DMS53 (cell line): ENCODE measurements around the gene RMI1.

ENCODE experiments used
- DNase-seq: peaks from one replicate; lab custom pipeline; 2025; lab: John Stamatoyannopoulos, UW

The RMI1 gene

DNA sequence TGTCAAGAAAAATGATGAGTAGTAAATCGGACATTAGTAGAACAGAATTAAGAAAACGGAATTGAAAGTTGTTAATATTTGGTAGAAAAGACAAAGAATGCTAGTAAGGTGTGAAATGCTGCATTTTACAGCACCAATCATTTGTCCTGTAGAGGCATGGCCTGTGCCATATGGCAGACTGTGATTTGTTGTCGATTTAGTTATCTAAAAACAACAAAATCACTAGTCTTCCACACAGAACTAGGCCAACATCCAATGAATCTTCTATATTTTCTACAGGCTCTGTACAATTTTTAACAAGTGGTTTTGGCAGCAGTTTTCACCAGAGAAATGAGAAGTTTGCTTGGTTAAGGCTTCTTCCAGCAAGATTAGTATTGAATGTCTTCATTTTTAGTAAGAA is 11.0 kb upstream of the RMI1 start:
- no peak for DNase-seq

DNA sequence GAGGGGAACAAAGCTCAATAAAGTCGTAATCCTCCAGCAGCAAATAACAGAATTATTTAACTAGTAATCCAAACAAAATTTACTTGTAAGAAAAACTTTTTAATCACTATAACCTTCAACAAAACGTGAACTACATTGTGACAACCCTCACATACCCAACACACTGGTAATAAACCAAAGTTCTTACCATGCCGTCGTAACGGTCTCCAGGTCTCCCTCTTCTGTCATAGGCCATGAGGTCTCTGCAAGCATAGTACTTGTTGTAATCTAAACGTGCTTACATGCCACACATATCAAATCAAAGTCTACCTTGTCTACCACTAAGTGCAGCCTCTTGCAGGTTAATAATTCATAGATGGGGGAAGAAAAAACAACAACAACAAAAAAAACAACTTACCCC is 9.1 kb upstream of the RMI1 start:
- DNase-seq, result no peak

DNA sequence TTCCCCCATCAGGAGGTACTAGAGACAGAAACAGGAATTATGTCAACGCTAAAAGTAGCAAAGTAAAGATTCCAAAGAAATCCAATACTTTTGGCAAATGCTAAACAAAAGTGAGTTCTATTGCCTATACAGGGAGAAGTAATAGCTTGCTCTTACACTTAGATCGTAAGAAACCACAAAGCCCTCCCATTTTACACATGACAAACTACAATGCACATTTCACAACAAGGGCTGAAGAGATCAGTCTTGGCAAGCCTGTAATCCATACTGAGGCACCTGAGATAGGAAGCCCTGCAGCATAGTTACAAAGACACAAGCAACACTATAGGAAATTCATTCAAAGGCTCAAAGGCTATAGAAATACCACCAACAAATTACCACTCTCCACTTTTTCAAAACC is 8.3 kb upstream of the RMI1 start:
- DNase-seq, result no peak

DNA sequence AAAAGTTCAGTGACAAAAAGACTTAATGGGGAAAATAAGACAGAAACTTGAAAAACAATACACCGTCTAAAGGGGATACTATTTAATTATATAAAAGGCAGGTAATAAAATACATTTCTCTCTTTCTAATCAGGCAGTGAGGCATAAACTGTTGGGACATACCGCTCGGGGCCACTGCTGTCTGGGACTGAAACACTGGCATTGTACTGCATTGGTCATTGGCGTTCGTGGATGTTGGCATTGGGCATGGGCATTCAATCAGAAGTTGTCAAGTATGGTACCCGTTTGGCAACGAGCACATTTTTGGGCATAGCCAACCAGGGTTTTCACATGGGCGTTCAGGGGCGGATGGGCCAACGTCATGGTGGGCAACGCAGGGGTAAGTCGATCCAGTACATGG is 5.3 kb upstream of the RMI1 start:
- no peak for DNase-seq

DNA sequence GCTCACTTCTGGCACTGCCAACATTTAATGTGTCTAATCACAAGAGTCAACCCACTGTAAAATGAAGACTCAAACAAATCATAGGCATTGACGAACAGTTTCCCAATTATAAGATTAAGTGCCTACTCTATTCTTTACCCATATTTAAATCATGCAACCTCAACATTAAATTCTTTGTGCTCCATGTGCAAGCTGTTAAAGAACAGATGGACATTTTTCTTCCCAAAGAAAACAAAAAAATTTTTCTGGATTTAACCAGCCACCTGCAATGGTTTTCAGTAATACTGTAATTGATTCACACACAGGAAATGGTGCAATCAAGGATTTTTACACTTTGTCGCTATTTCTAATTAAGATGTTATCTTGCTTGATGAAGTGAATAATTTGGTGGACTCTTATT is 4.2 kb upstream of the RMI1 start:
- DNase-seq, result no peak

DNA sequence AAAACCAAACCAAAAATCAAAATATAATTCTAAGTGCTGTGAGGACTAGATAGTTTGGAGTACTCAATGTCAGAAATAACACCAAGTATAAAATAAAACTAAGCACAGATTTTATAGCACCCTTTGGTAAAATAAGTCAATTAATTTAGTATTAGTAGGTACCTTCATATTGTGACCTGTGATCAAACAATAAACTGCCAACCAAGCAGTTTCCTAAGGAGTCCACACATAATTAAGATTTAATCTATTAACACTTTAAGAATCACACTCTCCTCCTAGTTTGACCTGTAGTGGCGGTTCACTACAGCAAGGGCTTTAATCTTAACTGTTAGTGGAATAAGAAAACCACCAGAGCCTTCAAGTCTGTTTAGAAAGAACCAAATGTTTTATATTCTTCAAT is 3.4 kb upstream of the RMI1 start:
- no peak for DNase-seq

DNA sequence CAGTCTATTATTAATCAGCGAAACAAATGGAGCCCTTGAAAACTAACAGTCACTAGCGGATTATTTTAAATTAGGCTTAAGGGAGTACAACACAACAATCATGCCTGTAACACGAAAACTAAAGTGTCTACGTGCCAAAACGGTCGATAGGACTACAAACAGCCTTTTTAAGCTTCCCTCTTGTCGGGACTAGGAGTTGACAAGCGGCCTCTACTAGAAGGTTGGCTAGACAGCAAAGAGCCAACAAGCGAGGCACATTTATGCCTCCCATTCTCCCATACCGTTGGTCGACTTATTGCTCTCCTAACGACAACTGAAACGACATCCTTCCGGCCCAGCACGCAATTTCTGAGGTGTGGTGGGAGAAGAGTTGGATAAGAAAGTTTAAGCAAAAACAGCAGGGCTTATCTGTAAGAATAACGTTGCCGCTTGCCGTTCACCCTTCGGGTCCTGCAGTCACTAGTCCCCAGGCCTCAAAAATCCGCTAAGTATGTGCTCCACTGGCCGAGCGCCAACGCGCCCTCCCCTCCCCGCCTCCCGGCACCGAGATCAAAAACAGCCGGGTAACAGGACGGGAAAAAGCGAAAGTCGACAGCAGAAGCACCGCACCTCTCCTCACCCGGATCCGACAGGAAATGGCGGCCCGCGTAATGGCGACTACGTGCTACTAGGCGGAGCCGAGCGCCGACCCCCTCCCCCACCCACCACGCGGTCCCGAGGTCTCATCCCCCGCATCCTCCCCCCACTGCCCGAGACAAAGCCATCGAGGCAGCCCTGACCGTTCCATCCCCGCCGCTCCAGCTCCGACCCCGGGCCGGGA is 1.4 kb upstream of the RMI1 start:
- DNase-seq, result peak; percentile 89

DNA sequence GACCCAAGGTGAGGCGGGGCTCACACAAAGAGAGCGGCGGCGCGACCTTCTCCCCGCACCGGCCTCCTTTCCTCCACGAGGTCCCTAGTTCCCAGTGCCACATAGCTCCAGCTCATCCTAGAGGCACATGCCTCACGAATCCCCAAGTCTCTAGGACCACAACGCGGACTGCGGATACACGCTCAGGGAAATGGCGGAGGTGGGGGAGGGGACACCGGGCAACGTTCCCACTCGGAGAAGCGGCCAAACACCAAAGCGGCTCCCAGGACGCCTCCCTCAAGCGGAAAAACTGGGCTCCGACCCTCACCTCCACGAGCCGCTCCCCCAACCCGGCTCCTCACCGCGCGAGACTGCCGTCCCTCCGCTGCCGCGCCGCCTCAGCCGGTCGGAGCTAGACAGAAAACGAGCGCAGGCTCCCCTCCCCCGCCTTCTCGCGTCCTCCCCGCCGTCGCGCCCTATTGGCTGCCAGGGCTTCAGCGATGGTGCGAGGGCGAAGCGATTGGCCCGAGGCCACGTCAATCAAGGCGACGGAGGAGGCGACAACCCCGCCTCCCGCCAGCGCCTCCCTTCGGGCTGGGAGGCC is 702 bp upstream of the RMI1 start, which contains the start of gene HNRNPK:
HNRNPK (minus strand) TSS at position 404 of the 583 bp plus-strand sequence. CDS start 1,963 bp downstream, outside the sequence.
- peak; percentile 98 for DNase-seq

DNA sequence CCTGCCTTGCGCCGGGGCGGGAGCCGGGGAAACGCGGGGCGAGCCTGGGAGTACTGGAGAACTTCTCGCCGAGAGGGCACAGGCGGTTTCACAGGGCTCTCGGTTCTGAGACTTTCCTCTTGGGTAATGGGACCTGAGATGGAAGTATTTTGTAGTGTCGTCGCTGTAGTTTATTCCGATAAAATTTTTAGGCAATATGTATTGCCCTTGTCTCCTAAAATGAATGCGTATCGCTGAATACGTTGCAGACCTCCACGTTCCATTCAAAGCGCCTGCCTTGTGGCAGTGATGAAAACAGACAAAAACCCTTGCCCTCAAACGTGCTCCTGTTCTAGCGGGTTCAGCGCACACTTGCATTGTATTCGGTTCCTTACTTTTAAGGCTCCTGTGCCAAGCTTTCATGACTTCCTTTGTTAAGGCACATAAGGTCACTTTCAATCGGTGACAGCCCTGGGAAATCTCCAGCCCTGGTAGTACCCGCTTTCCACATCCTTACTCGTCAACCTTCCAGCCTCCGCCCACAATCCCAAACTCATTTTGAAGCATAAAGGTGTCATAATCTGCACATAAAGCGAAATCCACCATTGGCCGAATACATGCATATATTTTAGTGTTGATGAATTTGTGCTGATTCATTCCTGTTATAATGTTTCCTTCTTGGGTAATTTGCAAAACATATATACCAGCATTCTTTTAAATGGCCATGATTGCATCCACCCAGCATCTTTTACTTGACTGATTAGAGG is 694 bp downstream of the RMI1 start:
- peak; percentile 64 for DNase-seq

DNA sequence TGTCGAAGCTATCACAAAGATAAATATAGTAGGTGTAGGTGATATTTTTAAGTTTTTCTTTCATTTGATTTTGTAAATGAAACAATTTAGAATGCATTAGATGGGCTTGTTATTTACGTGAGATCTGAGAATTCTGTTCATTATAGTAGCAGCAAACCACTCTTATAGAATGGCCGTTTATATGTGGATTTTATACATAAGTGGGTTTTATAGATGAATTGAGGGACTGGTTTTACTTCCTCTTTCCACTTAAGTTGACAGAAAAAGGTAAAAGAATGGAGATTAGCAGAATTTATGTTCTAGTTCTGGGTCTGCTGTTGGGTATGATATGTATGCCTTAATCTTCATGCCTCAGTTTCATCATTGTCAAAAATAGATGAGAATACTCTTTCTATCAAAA is 5.6 kb downstream of the RMI1 start:
- DNase-seq, result no peak

DNA sequence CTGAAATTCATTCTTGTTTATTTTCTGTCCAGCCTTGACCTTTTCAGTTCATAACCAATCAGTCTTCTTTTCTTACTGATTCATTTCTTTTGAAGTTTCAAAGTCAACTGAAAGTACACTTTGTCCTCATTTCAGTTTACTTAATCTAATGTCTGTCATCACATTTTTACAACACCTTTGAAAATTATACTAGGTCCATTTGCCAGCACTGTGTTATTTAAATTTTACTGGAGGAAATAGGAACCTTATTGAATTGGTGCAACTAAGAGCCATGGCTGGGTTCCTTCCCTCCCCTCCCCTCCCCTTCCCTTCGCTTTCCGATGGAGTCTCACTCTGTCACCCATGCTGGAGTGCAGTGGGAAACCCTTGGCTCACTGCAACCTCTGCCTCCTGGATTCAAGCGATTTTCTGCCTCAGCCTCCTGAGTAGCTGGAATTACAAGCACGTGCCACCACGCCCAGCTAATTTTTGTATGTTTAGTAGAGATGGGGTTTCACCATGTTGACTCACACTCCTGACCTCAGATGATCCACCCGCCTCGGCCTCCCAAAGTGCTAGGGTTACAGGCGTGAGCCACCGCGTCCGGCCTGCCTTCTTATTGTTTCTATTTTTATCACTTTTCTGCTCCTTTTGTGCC is 6.3 kb downstream of the RMI1 start:
- no peak for DNase-seq

DNA sequence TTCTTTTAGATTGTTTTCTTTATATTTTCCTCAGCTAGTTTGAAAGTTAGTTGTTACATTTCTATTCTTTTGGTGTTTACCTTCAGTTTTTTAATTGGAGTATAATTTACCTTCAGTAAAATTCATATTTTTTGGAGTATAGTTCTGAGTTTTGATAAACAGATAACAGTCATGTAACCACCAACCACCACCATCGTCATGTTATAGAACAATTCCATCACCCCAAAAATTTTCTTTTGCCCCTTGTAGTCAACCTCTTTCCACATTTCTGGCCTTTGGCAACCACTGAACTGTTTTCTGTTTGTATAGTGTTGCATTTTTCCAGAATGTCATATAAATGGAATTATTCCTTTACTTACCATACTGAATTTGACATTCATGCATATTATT is 6.8 kb downstream of the RMI1 start:
- no peak for DNase-seq

DNA sequence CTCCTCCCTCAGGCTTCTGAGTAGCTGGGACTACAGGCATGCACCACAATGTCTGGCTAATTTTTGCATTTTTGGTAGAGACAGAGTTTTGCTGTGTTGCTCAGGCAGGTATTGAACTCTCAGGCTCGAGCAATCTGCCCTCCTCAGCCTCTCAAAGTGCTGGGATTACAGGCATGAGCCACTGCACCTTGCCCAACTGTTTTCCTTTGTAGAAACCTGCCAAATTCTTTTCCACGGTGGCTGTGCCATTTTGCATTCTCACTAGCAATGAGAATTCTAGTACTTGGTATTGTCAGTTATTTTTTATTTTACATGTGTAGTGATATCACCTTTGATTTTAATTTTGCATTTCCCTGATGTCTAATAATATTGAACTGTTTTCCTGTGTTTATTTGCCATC is 7.8 kb downstream of the RMI1 start:
- DNase-seq, result no peak

DNA sequence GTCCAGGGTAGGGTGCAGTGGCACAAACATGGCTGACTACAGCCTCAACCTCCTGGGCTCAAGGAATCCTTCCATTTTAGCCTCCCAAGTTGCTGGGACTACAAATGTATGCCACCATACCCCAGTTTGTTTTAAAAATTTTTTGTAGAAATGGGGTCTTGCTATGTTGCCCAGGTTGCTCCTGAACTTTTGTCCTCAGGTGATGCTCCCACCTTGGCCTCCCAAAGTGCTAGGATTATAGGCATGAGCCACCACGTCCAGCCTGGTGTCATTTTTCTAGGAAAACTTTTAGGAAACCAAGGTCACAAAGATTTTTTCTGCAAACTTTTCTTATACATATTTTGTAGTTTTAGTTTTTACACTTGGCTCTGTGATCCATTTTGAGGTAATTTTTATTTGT is 10.8 kb downstream of the RMI1 start:
- DNase-seq, result no peak

DNA sequence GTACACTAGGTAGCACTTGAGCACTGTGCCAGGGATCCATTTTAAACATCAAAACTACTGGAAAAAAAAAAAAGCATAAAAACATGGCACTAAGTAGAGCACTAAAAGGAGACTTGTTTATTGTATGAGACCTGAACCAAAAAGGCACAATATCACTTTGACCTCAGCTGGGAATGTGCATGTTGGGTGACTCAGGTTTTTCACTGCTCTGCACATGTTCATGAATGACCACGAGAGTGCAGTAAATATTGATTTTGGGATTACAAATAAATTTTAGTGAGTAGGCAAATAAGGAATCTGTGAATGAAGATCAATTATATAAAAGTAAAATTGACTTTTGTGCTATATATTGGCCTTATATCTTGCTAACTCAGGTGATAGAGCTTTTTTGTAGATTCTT is 11.8 kb downstream of the RMI1 start:
- peak; percentile 75 for DNase-seq

DNA sequence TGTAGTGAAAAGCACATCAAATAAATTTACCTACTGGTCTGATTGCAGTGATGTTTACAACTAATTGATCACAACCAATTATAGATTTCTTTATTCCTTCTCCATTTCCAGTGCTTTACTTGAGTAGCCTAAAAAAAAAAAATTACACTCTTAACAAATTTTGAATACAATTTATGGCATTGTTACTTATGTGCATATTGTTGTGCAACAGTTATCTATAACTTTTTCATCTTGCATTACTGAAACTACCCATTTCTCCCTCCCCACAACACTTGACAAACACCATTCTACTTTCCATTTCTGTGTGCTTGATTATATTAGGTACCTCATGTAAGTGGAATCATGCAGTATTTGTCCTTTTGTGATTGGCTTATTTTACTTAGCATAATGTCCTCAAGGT is 12.3 kb downstream of the RMI1 start:
- DNase-seq, result no peak

DNA sequence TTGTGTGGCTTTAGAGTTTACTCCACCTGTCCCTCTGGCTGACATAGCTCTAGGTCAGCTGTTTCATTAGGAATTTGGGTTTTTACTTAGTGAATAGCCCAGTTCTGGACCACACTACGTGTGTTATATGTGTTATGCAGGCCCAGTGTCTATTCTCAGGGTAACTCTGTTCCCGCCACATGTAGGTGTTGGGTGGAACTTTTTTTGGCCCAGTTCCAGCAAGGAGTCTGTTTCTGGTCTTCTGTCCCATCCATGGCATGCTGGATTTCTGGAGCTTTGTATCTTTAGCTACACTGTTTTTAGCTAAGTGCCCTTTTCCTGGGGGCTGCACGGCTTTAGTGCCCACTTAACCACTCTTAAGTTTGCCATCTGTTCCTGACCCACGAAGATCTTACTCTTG is 15.5 kb downstream of the RMI1 start:
- no peak for DNase-seq

DNA sequence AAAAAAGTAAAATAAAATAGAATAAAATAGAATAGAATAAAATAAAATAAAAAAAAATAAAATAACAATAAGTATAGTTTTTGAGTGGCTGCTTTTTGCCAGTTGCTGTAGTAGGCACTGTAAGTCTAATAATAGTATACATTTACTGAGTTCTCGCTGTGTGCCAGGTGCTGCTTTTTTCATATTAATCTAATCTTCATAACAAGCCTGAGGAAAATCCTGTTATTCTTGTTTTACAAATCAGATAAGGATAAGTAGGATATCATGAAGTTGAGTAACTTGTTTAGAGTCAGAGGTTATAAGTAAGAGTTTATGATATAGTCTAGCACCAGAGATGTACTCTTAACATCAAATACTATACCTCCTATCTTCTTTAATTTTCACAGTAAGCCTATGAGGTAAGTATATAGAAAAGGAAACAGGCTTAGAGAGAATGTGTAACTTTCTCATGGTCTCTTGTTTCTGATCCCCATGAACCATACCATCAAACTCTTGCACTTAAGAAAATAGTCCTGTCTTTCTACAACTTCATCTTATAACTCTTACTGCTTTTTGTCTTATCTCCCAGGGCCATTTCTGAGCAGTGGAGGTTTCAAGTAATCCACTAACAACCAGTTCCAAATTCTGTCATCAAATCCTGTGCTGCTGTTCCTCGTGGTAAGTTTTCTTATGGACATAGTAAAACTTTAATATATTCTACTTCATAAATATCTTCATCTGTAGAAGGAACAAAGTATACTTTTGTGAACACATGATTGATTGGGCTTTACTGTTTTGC is 18.7 kb downstream of the RMI1 start:
- DNase-seq, result no peak

DNA sequence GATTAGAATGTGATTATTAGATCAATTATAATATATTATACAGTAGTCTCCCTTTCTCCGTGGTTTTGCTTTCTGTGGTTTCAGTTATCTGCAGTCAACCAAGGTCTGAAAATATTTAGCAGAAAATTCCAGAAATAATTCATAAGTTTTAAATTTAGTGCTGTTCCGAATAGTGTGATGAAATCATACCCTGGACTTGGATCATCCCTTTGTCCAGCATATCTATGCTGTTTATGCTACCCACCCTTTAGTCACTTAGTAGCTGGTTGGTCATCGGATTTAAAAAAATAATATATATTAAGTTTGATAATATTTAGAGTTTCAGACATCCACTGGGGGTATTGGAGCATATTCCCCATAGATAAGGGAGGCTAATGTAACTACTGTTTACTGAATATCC is 19.6 kb downstream of the RMI1 start:
- no peak for DNase-seq

DNA sequence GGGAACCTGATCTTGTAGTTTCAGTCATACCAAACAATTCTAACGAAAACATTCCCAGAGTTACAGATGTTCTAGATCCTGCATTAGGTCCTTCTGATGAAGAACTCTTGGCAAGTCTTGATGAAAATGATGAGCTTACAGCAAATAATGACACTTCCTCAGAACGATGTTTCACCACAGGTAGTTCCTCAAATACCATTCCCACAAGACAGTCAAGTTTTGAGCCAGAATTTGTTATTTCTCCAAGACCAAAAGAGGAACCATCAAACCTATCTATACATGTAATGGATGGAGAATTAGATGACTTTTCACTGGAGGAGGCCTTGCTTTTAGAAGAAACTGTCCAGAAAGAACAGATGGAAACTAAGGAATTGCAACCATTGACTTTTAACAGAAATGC is 21.0 kb downstream of the RMI1 start:
- no peak for DNase-seq

DNA sequence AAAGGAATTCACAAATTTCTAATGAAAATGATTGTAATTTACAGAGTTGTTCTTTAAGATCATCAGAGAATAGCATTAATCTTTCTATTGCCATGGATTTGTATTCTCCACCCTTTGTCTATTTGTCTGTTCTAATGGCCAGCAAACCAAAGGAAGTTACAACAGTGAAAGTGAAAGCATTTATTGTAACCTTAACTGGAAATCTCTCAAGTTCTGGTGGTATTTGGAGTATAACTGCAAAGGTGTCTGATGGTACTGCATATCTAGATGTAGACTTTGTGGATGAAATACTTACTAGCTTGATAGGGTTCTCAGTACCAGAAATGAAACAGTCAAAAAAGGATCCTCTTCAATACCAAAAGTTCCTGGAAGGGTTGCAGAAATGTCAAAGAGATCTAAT is 21.7 kb downstream of the RMI1 start:
- no peak for DNase-seq

DNA sequence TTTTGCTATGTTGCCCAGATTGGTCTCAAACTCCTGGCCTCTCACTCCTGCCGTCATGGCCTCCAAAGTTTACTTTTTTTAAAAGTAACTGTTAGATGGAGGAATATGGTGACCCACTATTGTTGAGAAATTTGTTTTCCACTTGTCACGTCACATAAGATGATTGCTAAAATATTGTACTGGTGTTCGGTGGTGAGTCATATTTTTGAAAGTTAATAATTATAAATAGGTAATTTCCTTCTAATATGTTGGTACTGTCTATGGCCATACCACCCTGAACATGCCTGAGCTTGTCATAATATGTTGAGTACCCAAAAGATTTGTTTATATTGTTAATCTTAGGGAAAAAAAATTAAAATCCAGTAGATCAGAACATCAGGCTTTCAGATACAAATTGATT is 22.6 kb downstream of the RMI1 start:
- no peak for DNase-seq
